Hematopoietic multipotent progenitor cell treated with erythropoietin and hydrocortisone succinate and interleukin-3 and kit ligand, for 8 days (in vitro differentiated cells): ENCODE data around the gene NLRP4.
"Not testable (repeated sequence)": the region's sequence is repeated elsewhere in the genome, so short reads cannot be mapped to it uniquely, and the experiment has no call there.

Experiments used
- DNase-seq: peaks from one replicate; pipeline ENCODE4 v3.0.0-alpha.2; 2015

Gene NLRP4

GRCh38 chr19:55901369-55902079 is 65.2 kb downstream of the NLRP4 start:
- DNase-seq, result no peak

DNA sequence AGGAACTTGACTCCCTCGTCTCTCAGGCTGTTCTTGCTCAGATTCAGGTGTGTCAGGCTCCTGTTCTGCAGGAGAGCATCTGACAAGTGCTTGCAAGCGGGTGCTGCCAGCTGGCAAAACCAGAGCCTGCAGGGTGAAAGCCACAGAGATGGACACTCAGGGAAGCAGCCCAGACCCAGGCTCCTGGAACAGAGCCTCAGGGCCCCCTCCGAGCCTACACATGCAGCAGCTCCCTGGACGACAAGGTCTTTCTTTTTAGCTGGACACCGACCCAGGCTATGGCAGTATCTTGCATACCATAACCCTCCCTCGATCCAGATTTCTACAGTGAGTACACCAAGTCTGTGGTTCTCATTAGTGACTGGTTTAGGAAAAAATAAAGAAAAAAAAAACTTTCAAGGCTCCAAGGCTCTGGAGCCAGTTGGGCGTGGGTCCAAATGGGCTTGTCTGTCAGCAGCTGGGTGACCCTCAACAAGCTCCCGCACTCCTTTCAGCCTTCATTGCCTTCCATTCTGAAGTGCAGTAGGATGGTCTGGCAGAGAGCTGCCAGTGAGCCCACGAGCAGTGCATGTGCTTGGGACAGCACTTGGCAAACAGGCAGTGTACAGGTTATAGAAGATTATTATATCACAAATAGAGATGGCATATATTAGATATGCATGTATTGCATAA is 65.9 kb downstream of the NLRP4 start:
- DNase-seq, result no peak

- no peak for DNase-seq
These were observed 70.9 kb downstream of the NLRP4 start for GRCh38 chr19:55907286-55907685.

DNA sequence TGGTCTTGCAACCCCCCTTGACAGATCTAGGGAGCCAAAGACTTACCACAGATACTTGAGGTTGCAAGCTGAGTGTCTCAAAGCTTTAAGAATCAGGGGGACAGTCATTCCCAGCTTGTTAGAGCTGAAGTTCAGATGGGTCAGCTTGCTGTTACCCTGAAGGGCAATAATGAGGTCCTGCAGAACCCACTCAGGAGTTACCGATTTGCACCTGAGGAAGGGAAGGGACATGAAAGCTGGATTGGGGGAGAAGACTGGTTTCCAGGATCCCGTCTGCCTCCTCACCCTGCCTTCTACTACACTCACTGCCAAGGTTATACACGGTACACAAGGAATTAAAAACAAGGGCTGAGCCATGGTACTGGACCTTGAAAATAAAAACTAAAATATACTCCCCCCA is 71.4 kb downstream of the NLRP4 start:
- DNase-seq, result no peak

- DNase-seq, result no peak
These were observed 73.5 kb downstream of the NLRP4 start for GRCh38 chr19:55909801-55910200.

- no peak for DNase-seq
These were observed 76.6 kb downstream of the NLRP4 start for GRCh38 chr19:55912916-55913315.

DNA sequence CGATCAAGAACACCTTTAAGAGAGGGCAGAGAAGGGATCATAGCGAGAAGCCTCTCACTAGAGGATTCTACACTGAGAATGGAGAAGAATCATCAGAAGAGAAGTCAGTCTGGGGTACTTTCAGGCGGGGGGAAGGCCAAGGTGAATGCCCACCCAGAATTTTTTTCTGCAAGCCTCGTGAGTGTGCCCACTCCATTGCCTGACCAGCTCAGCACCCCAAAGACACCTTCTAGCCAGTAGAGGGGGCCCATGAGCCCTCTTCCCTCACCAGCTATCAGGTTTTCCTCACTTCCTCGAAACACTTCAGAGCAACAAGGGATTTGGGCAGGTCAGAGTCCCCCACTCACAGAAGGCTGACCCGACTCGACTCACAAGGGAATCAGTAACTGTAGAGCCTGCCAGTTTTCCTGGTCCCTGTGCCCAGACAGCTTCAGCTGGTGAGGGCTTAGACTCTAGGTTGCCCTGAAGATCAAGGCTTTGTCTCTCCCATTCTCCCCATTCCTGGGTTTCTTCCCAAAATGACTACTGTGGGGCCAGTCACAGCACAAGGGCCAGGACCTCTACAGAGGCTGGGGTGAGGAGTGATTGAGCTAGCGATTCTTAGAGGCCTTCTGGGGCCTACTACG is 77.4 kb downstream of the NLRP4 start:
- peak; percentile 4 for DNase-seq

- no peak for DNase-seq
These were observed 87.2 kb downstream of the NLRP4 start for GRCh38 chr19:55923556-55923955.

- no peak for DNase-seq
These were observed 91.7 kb downstream of the NLRP4 start for GRCh38 chr19:55927991-55928390.

DNA sequence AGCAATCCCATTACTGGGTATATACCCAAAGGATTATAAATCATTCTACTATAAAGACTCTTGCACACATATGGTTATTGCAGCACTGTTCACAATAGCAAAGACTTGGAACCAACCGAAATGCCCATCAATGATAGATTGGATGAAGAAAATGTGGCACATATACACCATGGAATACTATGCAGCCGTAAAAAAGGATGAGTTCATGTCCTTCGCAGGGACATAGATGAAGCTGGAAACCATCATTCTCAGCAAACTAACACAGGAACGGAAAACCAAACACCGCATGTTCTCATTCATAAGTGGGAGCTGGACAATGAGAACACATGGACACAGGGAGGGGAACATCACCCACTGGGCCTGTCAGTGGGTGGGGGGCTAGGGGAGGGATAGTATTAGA is 92.9 kb downstream of the NLRP4 start:
- DNase-seq, result not testable (repeated sequence)

- DNase-seq, result no peak
These were observed 94.7 kb downstream of the NLRP4 start for GRCh38 chr19:55930996-55931515.
